MCF 10A (cell line): ENCODE measurements around the gene SPINT2. TPM values are rescaled to one million over a fixed set of nuclear protein-coding genes. Genes with fewer than 3 reads are reported as not detected.

Experiments
- BruUV-seq: library from RNA; stranded (reverse); fragments of 400-500 nt; replicated peaks from 2 replicates; lab custom pipeline; 2021; lab: Mats Ljungman, UMichigan
- CTCF ChIA-PET: fragments of 300-600 bp; sonication (Branson Sonifier 250); formaldehyde crosslinking; extraction: SDS; loops from one replicate; lab custom pipeline; 2021; ENCODE audit warnings: antibody characterized with exemption, inconsistent platforms; lab: Yijun Ruan, JAX
- POLR2A ChIA-PET: fragments of 300-600, 350-650 bp; sonication (Branson Sonifier 250); formaldehyde crosslinking; extraction: SDS; loops from one replicate; lab custom pipeline; 2020; ENCODE audit warnings: antibody characterized with exemption, inconsistent platforms; lab: Yijun Ruan, JAX
- DNase-seq: peaks from one replicate; pipeline ENCODE4 v3.0.0-alpha.2; 2018; ENCODE audit not compliant: unreplicated experiment
- H3K27ac Mint-ChIP-seq: one replicate; pipeline ENCODE4 v1.8.0; 2022; ENCODE audit warnings: mild to moderate bottlenecking, low read depth, mixed read lengths; ENCODE audit not compliant: unreplicated experiment
- H3K27me3 Mint-ChIP-seq: one replicate; pipeline ENCODE4 v1.8.0; 2022; ENCODE audit warnings: mixed read lengths; ENCODE audit not compliant: insufficient read depth, unreplicated experiment
- H3K36me3 Mint-ChIP-seq: one replicate; pipeline ENCODE4 v1.8.0; 2022; ENCODE audit warnings: mild to moderate bottlenecking, moderate library complexity, mixed read lengths; ENCODE audit not compliant: insufficient read depth, unreplicated experiment
- H3K4me1 Mint-ChIP-seq: one replicate; pipeline ENCODE4 v1.8.0; 2022; ENCODE audit warnings: mixed read lengths; ENCODE audit not compliant: insufficient read depth, unreplicated experiment
- H3K4me3 Mint-ChIP-seq: one replicate; pipeline ENCODE4 v1.8.0; 2022; ENCODE audit warnings: mild to moderate bottlenecking, moderate library complexity, mixed read lengths; ENCODE audit not compliant: unreplicated experiment
- H3K9me3 Mint-ChIP-seq: one replicate; pipeline ENCODE4 v1.8.0; 2022; ENCODE audit warnings: mixed read lengths; ENCODE audit not compliant: unreplicated experiment
- CTCF ChIP-seq: fragments of 200-600 bp; IDR thresholded peaks from one replicate; pipeline ENCODE4 v1.8.0; 2022; ENCODE audit warnings: antibody characterized with exemption, mild to moderate bottlenecking; ENCODE audit not compliant: unreplicated experiment
- intact Hi-C: fragments of 100-400 bp; cut with micrococcal nuclease; formaldehyde crosslinking; loops from 2 replicates; pipeline ENCODE4 v1.14.1; 2022
- total RNA-seq: library from RNA; stranded (reverse); gene quantifications from 2 replicates; pipeline ENCODE4 v1.2.3, GENCODE V29; 2022

SPINT2 gene
- total RNA-seq, 1 experiment from 2014 or later = 333 TPM

GRCh38 chr19:38219221-38219620 is 45.2 kb upstream of the SPINT2 start:
- Mint-ChIP-seq H3K4me3 (no peak overlapping the region), H3K27ac (no peak overlapping the region), H3K27me3 (no peaks in the 10 kb centered on the region), H3K9me3 (no peaks in the 10 kb centered on the region), H3K36me3 (no peaks in the 10 kb centered on the region), H3K4me1 (peaks cover 12% of the 10 kb centered on the region)
- POLR2A ChIA-PET = no interaction called here
- intact Hi-C loops = no loop called here
- no peak for DNase-seq
- no TSS peak for BruUV-seq
- CTCF ChIA-PET = interaction anchor here (0.5 to 1.4 kb wide), 3 partner anchors 10 to 82 kb away, joined by 3 to 4 read pairs (median 4); no protein-coding TSS in a partner anchor
- no peak for TF ChIP-seq CTCF

GRCh38 chr19:38221421-38221820 is 43.0 kb upstream of the SPINT2 start:
- BruUV-seq = no TSS peak
- no peak for DNase-seq
- CTCF ChIA-PET = interaction anchor here (0.6 kb wide), 1 partner anchor 34 kb away, joined by 3 read pairs; no protein-coding TSS in a partner anchor
- no peak overlapping the region for H3K4me3 Mint-ChIP-seq
- peaks cover 16% of the 10 kb centered on the region for H3K4me1 Mint-ChIP-seq
- H3K36me3 Mint-ChIP-seq = no peaks in the 10 kb centered on the region
- intact Hi-C loops = no loop called here
- POLR2A ChIA-PET = no interaction called here
- no peaks in the 10 kb centered on the region for H3K27me3 Mint-ChIP-seq
- no peak overlapping the region for H3K27ac Mint-ChIP-seq
- H3K9me3 Mint-ChIP-seq = no peaks in the 10 kb centered on the region
- TF ChIP-seq CTCF = no peak

GRCh38 chr19:38221919-38222830 is 42.2 kb upstream of the SPINT2 start:
- H3K9me3 Mint-ChIP-seq = no peaks in the 10 kb centered on the region
- intact Hi-C loops = no loop called here
- H3K4me3 Mint-ChIP-seq = no peak overlapping the region
- no peak overlapping the region for H3K27ac Mint-ChIP-seq
- peaks cover 23% of the 10 kb centered on the region for H3K4me1 Mint-ChIP-seq
- no peak for TF ChIP-seq CTCF
- BruUV-seq = no TSS peak
- ChIA-PET CTCF (interaction anchor here (0.6 kb wide), 1 partner anchor 33 kb away, joined by 3 read pairs; no protein-coding TSS in a partner anchor), POLR2A (no interaction called here)
- no peak for DNase-seq
- H3K36me3 Mint-ChIP-seq = no peaks in the 10 kb centered on the region
- H3K27me3 Mint-ChIP-seq = peaks cover 4% of the 10 kb centered on the region

- no peak for DNase-seq
- H3K4me3 Mint-ChIP-seq = peak overlapping the region; percentile 62
Measured at GRCh38 chr19:38223119-38223523, 41.3 kb upstream of the SPINT2 start.

More at GRCh38 chr19:38223119-38223523, 41.3 kb upstream of the SPINT2 start:
- no peak for TF ChIP-seq CTCF
- H3K27ac Mint-ChIP-seq = peak overlapping the region; percentile 7
- ChIA-PET CTCF (no interaction called here), POLR2A (no interaction called here)
- H3K9me3 Mint-ChIP-seq = no peaks in the 10 kb centered on the region
- H3K36me3 Mint-ChIP-seq = no peaks in the 10 kb centered on the region
- H3K27me3 Mint-ChIP-seq = peaks cover 10% of the 10 kb centered on the region
- H3K4me1 Mint-ChIP-seq = peaks cover 28% of the 10 kb centered on the region
- intact Hi-C loops = no loop called here
- no TSS peak for BruUV-seq
